H1 (cell line): Measurements from ENCODE around the gene RPGRIP1.

Source experiments
- CHD1 ChIP-seq: IDR thresholded peaks from 2 replicates; pipeline ENCODE4 v1.6.1; 2012; ENCODE audit warnings: low read depth, low read length, improper control_type of control experiment
- EZH2 ChIP-seq: fragments of 200-600 bp; sonication (generic); IDR thresholded peaks from 2 replicates; pipeline ENCODE4 v1.7.1; 2012; ENCODE audit warnings: low read depth, mild to moderate bottlenecking, moderate library complexity, low read length, inconsistent platforms; ENCODE audit not compliant: severe bottlenecking
- POLR2A ChIP-seq, 2 experiments: IDR thresholded peaks; 1 replicate in 1 of 2; 2 replicates in 1 of 2; pipeline ENCODE4 v1.6.1; 2011; ENCODE audit warnings: low read depth in 2 of 2, low read length in 2 of 2, mild to moderate bottlenecking in 2 of 2; ENCODE audit errors: control extremely low read depth in 1 of 2
- POLR2AphosphoS5 ChIP-seq: IDR thresholded peaks from 2 replicates; pipeline ENCODE4 v1.6.1; 2011; ENCODE audit warnings: low read depth, low read length
- RBBP5 ChIP-seq: IDR thresholded peaks from 2 replicates; pipeline ENCODE4 v1.7.1; 2012; ENCODE audit warnings: low read depth, mild to moderate bottlenecking, inconsistent platforms, low read length, moderate library complexity, borderline replicate concordance
- TF ChIP-seq, protein P1 (sequence below): IDR thresholded peaks from 2 replicates; pipeline ENCODE4 v1.6.1; 2011; ENCODE audit warnings: low read depth, mild to moderate bottlenecking, low read length; ENCODE audit not compliant: insufficient read depth
- TF ChIP-seq, protein P2 (sequence below): IDR thresholded peaks from 2 replicates; pipeline ENCODE4 v1.6.1; 2012; ENCODE audit warnings: inconsistent platforms
- TF ChIP-seq, protein P3 (sequence below), 3 experiments: IDR thresholded peaks; 1 replicate in 2 of 3; 2 replicates in 1 of 3; pipeline versions ENCODE4 v1.5.1 to v1.6.1; 2011; ENCODE audit warnings: low read length in 3 of 3, mild to moderate bottlenecking in 3 of 3, inconsistent platforms in 2 of 3, low read depth in 1 of 3, moderate library complexity in 1 of 3; ENCODE audit not compliant: insufficient read depth in 1 of 3; ENCODE audit errors: control extremely low read depth in 1 of 3

DNA sequence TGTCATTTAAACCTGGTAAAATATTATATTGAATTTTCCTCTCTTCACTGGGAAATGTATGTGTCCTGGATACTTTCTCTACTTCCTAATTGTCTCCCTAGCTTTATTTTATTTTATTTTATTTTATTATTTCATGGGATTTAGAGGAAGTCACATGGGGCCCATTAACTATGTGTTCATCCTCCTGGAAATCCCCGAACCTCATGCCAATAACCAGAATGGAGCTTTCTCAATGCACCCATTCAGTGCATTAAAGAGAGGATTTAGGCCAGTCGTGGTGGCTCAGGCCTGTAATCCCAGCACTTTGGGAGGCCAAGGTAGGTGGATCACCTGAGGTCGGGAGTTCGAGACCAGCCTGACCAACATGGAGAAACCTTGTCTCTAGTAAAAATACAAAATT, 1.3 kb upstream of the RPGRIP1 start:
- TF ChIP-seq, protein P1, sequence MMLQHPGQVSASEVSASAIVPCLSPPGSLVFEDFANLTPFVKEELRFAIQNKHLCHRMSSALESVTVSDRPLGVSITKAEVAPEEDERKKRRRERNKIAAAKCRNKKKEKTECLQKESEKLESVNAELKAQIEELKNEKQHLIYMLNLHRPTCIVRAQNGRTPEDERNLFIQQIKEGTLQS, result no peak
- TF ChIP-seq CHD1, result no peak
- TF ChIP-seq, protein P2, sequence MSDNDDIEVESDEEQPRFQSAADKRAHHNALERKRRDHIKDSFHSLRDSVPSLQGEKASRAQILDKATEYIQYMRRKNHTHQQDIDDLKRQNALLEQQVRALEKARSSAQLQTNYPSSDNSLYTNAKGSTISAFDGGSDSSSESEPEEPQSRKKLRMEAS, result no peak
- no peak for TF ChIP-seq POLR2AphosphoS5
- no peak for TF ChIP-seq POLR2A (IDR thresholded peaks at IDR 0.05; ENCODE audit: control extremely low read depth in 1 of 2, low read depth in 2 of 2, low read length in 2 of 2)
- TF ChIP-seq RBBP5, result no peak
- TF ChIP-seq, protein P3, sequence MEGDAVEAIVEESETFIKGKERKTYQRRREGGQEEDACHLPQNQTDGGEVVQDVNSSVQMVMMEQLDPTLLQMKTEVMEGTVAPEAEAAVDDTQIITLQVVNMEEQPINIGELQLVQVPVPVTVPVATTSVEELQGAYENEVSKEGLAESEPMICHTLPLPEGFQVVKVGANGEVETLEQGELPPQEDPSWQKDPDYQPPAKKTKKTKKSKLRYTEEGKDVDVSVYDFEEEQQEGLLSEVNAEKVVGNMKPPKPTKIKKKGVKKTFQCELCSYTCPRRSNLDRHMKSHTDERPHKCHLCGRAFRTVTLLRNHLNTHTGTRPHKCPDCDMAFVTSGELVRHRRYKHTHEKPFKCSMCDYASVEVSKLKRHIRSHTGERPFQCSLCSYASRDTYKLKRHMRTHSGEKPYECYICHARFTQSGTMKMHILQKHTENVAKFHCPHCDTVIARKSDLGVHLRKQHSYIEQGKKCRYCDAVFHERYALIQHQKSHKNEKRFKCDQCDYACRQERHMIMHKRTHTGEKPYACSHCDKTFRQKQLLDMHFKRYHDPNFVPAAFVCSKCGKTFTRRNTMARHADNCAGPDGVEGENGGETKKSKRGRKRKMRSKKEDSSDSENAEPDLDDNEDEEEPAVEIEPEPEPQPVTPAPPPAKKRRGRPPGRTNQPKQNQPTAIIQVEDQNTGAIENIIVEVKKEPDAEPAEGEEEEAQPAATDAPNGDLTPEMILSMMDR (IDR thresholded peaks at IDR 0.05; ENCODE audit: control extremely low read depth in 1 of 3, insufficient read depth in 1 of 3, low read depth in 1 of 3, low read length in 3 of 3), result no peak
- no peak for TF ChIP-seq EZH2
